HTERT RPE-1 (cell line): ENCODE measurements around the gene TTC36.
"Not testable (repeated sequence)": the region's sequence is repeated elsewhere in the genome, so short reads cannot be mapped to it uniquely, and the experiment has no call there.

Experiments
- in situ Hi-C: fragments of 300-500 bp; cut with MboI; formaldehyde crosslinking; loops from 4 replicates; pipeline ENCODE4 v1.14.3; 2020; ENCODE audit warnings: low sequenced_read_pairs

The TTC36 gene, protein sequence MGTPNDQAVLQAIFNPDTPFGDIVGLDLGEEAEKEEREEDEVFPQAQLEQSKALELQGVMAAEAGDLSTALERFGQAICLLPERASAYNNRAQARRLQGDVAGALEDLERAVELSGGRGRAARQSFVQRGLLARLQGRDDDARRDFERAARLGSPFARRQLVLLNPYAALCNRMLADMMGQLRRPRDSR

DNA sequence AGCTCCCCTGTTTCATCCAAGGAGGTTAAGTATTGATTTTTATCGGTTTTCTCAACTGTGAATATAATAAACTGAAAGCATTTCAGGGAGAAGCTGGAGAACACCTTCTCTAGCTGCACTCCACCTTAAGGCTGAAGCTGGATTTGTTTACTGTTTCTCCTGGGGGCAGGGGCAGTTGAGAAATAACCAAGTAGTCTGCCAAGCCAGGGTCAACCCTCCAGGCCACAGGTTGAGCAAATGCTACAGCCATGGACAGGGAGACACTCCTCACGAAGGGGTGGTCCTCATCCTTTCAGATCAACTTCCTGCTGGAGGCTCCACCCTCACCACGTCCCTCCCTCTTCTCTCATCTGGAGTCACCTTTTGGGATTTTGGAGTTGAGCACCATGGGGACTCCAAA is at the start of gene TTC36:
Gene TTC36, plus strand, starts transcription at position 366 of the 400 bp plus-strand sequence. Its CDS starts 21 bp downstream, at position 387.
- in situ Hi-C loops = no loop called here

DNA sequence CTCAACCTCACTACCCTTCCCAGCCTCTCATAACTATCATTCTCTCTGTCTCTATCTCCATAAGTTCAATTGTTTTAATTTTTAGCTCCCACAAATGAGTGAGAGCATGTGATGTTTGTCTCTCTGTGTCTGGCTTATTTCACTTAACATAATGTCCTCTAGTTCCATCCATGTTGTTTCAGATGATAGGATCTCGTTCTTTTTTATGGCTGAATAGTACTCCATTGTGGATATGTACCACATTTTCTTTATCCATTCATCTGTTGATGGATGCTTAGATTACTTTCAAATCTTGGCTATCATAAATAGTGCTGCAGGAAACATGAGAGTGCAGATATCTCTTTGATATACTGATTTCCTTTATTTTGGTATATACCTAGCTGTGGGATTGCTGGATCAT is 46.0 kb upstream of the TTC36 start:
- in situ Hi-C loops = not testable (repeated sequence)

DNA sequence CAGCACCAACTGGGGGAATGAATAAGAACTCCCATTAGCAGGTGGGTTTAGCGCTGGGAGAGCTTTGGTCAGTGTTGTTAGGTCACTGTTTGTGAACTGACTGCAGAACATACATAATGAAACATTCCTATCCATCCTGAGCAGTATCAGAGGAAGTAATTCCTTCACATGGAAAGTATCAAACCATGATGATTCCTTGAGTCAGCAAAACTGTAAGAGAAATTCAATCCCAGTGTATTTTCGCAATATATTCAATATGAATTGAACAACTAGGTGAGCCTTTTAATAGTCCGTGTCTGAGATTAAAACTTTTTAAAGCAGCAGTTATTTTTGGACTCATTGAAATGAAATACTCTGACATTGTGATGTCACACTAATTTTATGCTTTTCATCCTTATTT is 42.9 kb upstream of the TTC36 start:
- in situ Hi-C loops = no loop called here

DNA sequence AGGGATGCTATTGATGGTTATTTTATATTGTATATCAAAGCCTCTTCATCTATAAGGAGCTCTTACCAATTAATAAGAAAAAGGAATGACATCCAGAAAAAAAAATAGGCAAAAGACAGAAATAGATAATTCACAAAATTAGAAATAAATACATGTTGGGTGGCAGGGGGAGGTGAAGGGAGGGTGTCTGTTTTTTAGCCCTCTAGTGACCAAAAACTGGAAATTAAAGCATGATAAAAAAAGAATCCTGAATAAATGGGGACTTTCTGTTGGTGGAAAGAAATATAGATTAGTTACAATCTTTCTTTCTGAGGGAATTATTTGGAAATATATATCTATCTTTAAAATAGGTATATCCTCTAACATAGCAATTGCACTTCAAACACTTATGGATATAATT is 42.0 kb upstream of the TTC36 start:
- in situ Hi-C loops = no loop called here

DNA sequence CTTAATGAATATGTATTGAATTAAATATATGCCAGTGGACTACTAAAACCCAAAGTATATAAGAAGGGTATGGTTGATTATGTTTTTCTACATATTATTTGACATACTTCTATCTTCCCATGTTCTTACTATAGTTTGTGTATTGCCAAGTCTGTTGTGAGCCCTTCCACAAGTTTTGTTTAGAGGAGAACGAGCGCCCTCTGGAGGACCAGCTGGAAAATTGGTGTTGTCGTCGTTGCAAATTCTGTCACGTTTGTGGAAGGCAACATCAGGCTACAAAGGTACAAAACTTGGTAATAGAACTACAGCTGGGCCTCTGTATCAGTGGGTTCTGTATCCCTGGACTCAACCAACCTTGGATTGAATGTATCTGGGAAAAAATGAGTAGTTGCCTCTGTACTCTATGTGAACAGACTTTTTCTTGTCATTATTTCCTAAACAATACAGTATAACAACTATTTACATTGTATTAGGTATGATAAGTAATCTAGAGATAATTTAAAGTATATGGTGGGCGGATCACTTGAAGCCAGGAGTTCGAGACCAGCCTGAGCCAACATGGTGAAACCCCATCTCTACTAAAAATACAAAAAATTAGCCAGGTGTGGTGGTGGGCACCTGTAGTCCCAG is 38.7 kb upstream of the TTC36 start:
- in situ Hi-C loops = no loop called here

DNA sequence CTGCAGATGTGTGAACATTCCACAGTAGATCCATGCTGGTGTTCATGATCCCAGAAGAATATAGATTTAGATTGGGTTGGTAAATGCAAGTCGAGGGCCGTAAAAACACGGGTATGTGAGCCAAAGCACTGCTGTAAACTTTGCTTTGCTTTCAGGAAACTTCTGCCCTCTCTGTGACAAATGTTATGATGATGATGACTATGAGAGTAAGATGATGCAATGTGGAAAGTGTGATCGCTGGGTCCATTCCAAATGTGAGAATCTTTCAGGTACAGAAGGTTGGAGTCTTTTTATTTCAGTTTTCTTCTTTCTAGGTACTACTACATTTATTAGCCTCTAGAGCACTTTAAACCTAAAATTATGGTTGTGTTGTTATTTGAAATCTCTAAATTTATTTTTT is 36.2 kb upstream of the TTC36 start:
- in situ Hi-C loops = no loop called here

DNA sequence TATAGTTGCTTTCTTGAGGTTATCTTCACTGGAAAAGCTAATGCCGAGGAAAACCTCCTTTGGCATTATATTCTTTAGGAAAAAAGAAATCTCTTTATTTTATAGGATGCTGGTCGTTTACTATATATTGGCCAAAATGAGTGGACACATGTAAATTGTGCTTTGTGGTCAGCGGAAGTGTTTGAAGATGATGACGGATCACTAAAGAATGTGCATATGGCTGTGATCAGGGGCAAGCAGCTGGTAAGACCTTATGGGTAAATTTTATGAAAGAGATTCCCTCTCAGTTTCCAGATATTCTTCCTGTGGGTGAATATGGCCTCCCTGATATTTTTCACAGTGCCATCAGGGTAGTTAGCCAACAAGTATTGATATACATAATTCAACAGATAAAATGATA is 29.4 kb upstream of the TTC36 start:
- in situ Hi-C loops = no loop called here

DNA sequence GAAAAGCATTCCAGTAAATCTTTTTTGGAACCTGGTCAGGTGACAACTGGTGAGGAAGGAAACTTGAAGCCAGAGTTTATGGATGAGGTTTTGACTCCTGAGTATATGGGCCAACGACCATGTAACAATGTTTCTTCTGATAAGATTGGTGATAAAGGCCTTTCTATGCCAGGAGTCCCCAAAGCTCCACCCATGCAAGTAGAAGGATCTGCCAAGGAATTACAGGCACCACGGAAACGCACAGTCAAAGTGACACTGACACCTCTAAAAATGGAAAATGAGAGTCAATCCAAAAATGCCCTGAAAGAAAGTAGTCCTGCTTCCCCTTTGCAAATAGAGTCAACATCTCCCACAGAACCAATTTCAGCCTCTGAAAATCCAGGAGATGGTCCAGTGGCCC is 24.1 kb upstream of the TTC36 start:
- in situ Hi-C loops = no loop called here

DNA sequence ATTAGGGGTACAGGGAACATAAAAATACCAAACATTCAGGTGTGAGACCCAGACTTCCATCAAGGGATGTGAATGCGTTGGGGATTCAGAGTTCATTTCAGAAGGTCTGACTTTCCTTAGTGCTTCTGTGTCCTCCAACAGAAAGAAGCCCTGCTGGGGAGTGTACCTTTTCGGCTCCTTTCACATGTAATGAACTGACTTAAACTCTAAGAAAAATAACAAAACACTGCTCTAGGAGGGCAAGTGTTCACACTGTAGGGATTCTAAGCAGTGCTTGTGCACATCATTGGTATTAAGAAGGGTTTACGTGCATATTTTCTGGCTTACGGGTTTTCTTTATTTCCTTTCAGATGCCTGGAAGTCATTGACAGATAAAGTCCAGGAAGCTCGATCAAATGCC is 15.7 kb upstream of the TTC36 start:
- in situ Hi-C loops = no loop called here

DNA sequence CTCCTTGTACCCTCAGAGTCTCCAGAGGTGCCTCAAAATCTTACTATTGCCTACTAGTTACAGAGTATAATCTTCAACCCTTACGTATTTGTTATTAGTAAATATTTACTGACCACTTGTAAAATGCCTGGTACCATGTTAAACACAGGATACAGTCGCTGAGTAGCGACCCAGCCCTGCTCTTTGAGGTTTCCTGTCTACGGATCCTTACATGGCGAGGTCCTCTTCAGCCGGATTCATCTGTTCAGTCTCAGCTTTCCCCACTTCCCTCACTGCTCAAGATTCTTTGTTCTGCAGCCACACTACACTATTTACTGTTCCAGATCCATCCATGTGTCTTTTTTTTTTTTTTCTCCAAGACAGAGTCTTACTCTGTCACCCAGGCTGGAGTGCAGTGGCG is 13.2 kb upstream of the TTC36 start:
- in situ Hi-C loops = no loop called here

DNA sequence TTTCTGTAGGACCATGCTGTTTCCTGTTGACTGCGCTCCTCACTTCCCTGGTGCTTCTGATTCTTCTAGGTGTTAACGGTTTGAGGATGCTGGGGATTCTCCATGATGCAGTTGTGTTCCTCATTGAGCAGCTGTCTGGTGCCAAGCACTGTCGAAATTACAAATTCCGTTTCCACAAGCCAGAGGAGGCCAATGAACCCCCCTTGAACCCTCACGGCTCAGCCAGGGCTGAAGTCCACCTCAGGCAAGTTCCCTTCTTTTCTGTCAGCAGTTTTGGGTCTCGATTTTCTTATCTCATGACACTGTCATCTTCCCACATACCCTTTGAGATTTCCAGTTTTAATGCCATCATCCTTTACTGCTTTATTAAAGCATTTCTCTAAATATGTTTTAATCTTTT is 7.7 kb upstream of the TTC36 start:
- in situ Hi-C loops = no loop called here

DNA sequence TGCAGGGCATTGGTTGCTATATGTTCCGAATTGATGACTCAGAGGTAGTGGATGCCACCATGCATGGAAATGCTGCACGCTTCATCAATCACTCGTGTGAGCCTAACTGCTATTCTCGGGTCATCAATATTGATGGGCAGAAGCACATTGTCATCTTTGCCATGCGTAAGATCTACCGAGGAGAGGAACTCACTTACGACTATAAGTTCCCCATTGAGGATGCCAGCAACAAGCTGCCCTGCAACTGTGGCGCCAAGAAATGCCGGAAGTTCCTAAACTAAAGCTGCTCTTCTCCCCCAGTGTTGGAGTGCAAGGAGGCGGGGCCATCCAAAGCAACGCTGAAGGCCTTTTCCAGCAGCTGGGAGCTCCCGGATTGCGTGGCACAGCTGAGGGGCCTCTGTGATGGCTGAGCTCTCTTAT is 5.4 kb upstream of the TTC36 start:
- in situ Hi-C loops = no loop called here

DNA sequence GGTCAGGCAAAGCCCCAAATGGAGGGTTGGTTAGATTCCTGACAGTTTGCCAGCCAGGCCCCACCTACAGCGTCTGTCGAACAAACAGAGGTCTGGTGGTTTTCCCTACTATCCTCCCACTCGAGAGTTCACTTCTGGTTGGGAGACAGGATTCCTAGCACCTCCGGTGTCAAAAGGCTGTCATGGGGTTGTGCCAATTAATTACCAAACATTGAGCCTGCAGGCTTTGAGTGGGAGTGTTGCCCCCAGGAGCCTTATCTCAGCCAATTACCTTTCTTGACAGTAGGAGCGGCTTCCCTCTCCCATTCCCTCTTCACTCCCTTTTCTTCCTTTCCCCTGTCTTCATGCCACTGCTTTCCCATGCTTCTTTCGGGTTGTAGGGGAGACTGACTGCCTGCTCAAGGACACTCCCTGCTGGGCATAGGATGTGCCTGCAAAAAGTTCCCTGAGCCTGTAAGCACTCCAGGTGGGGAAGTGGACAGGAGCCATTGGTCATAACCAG is 4.7 kb upstream of the TTC36 start:
- in situ Hi-C loops = no loop called here

DNA sequence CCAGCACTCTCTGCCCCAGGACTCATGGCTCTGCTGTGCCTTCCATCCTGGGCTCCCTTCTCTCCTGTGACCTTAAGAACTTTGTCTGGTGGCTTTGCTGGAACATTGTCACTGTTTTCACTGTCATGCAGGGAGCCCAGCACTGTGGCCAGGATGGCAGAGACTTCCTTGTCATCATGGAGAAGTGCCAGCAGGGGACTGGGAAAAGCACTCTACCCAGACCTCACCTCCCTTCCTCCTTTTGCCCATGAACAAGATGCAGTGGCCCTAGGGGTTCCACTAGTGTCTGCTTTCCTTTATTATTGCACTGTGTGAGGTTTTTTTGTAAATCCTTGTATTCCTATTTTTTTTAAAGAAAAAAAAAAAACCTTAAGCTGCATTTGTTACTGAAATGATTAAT is 2.9 kb upstream of the TTC36 start:
- in situ Hi-C loops = no loop called here

DNA sequence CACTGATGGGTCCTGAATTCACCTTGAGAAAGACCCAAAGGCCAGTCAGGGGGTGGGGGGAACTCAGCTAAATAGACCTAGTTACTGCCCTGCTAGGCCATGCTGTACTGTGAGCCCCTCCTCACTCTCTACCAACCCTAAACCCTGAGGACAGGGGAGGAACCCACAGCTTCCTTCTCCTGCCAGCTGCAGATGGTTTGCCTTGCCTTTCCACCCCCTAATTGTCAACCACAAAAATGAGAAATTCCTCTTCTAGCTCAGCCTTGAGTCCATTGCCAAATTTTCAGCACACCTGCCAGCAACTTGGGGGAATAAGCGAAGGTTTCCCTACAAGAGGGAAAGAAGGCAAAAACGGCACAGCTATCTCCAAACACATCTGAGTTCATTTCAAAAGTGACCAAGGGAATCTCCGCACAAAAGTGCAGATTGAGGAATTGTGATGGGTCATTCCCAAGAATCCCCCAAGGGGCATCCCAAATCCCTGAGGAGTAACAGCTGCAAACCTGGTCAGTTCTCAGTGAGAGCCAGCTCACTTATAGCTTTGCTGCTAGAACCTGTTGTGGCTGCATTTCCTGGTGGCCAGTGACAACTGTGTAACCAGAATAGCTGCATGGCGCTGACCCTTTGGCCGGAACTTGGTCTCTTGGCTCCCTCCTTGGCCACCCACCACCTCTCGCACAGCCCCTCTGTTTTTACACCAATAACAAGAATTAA is 2.4 kb upstream of the TTC36 start:
- in situ Hi-C loops = no loop called here

DNA sequence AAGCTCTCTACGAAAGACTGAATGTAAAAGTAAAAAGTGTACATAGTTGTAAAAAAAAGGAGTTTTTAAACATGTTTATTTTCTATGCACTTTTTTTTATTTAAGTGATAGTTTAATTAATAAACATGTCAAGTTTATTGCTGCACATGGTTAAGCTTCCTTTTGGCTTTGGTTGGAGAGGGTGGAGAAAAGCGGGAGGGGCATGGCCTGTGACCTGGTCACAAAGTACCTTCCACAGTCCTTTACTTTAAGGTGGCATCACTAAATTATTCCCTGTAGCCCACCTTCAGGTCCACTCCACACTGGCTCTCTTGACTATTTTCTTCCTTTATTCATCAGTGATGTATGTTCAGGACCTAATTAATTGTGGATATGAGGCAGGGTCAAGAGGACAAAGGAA is 586 bp upstream of the TTC36 start:
- in situ Hi-C loops = no loop called here

DNA sequence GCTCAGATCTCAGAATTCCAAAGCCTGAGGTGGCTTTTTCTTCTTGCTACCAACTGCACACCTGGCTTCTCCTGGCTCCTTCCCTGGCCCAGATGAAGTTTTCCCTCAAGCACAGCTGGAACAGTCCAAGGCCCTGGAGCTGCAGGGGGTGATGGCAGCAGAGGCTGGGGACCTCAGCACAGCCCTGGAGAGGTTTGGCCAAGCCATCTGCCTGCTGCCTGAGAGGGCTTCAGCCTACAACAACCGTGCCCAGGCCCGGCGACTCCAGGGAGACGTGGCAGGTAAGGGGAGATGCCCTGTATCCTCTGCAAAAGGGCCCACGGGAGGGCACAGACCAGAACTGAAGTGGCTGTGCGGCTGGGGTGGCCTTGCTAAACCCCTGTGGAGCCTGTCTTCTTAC is 1.2 kb downstream of the TTC36 start:
- in situ Hi-C loops = no loop called here

DNA sequence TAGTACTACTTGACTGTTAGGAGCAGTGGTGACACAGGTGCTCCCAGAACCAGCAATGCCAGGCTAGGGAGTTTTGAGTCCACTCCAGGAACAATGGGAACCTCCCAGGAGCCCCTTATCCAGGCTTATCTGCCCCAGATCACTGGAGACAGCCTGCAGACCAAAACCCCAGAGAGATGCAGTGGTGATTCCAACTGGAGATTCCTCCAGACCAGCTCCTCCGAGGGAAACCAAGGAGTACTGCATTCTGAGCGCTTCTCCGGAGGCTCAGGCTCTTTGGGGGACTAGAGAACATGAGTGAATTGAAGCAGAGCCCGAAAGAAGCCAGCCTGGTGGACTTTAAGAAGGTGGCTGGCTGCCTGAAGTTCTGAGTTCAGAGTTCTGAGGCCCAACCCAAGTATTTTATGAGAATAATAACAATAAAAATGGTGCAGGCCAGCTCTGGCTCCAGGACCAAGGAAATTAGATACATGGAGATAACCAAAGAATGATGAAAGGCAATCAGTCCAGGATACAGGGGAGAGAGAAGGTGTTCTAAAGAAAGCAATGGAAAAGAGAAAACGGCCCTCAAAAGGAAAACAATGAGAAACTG is 2.4 kb downstream of the TTC36 start:
- in situ Hi-C loops = no loop called here

DNA sequence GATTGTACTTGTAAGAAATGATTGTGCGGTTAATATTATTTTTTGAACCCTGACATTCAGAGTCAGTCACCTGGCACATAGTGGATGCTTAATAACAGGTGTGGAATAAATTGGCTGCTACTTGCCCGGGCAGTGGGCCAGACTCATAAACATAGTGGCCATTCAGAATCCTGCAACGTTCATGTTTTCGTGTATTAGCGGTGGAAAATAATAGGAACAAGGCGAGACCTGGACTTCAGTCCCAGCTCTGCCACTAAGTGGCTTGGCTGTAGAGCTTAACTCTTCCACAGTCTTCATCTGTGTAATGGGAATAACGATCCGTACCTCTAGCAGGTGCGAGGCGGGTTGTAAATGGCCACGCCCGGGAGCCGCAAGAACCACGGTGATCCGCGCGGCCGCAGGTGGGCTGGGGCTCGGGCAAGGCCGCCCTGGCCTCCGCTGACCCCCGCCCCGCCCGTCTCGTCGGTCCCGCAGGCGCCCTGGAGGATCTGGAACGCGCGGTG is 3.0 kb downstream of the TTC36 start:
- in situ Hi-C loops = no loop called here

DNA sequence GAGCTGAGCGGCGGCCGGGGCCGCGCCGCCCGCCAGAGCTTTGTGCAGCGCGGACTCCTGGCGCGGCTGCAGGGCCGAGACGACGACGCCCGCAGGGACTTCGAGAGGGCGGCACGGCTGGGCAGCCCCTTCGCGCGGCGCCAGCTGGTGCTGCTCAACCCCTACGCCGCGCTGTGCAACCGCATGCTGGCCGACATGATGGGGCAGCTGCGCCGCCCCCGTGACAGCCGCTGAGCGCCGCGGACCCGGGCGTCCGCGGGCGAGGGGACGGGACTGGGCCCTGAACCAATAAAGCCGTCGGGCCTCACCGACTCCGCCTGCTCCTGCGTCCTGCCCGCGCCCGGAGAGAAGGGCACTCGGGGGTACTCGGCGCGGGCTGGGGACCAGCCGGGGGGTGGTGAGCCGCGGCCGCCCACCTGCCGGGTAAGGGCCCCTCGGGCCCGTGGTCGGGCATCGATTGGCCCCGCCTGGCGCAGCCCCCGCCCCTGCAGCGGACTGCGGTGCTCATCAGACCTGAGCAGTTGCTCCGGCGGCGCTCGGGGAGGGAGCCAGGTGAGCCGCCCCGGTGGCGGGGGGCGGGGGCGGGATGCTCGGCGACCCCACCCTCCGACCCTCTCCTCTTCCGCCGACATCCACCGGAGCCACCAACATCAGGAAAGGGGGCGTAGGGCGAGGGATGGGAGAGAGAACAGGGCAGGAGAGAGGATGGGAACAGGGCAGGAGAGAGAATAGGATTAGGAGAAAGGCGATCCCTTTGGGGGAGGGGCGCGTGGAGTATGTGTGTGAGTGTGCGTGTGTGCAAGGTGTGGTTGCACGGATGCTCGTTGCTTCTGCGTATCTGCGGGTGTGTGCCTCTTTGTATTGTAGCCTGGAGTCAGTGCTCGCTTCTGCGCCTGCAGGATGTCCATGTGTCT is 3.7 kb downstream of the TTC36 start, which contains the start of gene TMEM25:
Gene TMEM25, plus strand, starts transcription at position 510 of the 914 bp plus-strand sequence. CDS start 610 bp downstream, outside the sequence.
- in situ Hi-C loops = no loop called here
